GM23248 (cell line): ENCODE measurements around the gene NOXA1.

Experiments
- EZH2 ChIP-seq: fragments of 200-600 bp; sonication (generic); IDR thresholded peaks from 2 replicates; pipeline ENCODE4 v1.6.1; 2018; ENCODE audit warnings: antibody characterized with exemption, mild to moderate bottlenecking; ENCODE audit not compliant: insufficient read depth, poor library complexity, severe bottlenecking
- EZH2phosphoT487 ChIP-seq: fragments of 200-600 bp; sonication (generic); IDR thresholded peaks from 2 replicates; pipeline ENCODE4 v1.6.1; 2018; ENCODE audit warnings: antibody characterized with exemption, moderate library complexity, mild to moderate bottlenecking, low read depth; ENCODE audit not compliant: insufficient read depth

GRCh38 chr9:137422604-137423513 is at the start of gene NOXA1, which contains the start of gene EXD3:
- TF ChIP-seq EZH2 (no peak), EZH2phosphoT487 (no peak)
